H1 (cell line): ENCODE measurements around the gene RPTOR.

Experiments used
- CTCF ChIP-seq, 3 experiments: IDR thresholded peaks; 1 replicate in 2 of 3; 2 replicates in 1 of 3; pipeline versions ENCODE4 v1.5.1 to v1.6.1; 2011; ENCODE audit warnings: low read length in 3 of 3, mild to moderate bottlenecking in 3 of 3, inconsistent platforms in 2 of 3, low read depth in 1 of 3, moderate library complexity in 1 of 3; ENCODE audit not compliant: insufficient read depth in 1 of 3; ENCODE audit errors: control extremely low read depth in 1 of 3
- EZH2 ChIP-seq: fragments of 200-600 bp; sonication (generic); IDR thresholded peaks from 2 replicates; pipeline ENCODE4 v1.7.1; 2012; ENCODE audit warnings: low read depth, mild to moderate bottlenecking, moderate library complexity, low read length, inconsistent platforms; ENCODE audit not compliant: severe bottlenecking

- peak; percentile 57 to 82 (median 61) for TF ChIP-seq CTCF (IDR thresholded peaks at IDR 0.05; ENCODE audit: control extremely low read depth in 1 of 3, insufficient read depth in 1 of 3, low read depth in 1 of 3, low read length in 3 of 3)
- TF ChIP-seq EZH2, result no peak
Measured at GRCh38 chr17:80970044-80970761, 425.6 kb downstream of the RPTOR start.
